Measurements from ENCODE around the gene CPE.

The CPE gene

DNA sequence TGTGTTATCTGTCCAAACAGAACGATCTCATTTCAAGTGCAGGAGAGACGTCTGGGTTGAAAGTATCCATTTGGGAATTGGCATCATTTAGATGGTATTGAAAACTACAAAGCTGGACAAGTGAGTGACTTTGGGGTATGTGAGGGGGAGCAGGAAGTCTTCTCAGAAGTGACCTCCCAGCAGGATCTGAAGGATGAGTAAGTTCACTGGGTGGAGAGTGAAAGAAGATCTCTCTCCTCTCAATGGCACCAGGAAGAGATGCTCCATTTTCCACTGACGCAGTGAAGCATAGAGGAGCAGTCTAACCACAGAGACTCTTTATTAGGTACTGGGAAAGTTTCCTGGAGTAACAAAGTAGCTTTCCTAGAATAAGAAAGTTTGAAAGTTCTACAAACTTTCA lies 161.0 kb downstream of the CPE start:
- ChIA-PET POLR2A (ENCODE audit: low non-redundant PET) (no interaction called here), CTCF (no interaction called here)
- TF ChIP-seq, protein P1, sequence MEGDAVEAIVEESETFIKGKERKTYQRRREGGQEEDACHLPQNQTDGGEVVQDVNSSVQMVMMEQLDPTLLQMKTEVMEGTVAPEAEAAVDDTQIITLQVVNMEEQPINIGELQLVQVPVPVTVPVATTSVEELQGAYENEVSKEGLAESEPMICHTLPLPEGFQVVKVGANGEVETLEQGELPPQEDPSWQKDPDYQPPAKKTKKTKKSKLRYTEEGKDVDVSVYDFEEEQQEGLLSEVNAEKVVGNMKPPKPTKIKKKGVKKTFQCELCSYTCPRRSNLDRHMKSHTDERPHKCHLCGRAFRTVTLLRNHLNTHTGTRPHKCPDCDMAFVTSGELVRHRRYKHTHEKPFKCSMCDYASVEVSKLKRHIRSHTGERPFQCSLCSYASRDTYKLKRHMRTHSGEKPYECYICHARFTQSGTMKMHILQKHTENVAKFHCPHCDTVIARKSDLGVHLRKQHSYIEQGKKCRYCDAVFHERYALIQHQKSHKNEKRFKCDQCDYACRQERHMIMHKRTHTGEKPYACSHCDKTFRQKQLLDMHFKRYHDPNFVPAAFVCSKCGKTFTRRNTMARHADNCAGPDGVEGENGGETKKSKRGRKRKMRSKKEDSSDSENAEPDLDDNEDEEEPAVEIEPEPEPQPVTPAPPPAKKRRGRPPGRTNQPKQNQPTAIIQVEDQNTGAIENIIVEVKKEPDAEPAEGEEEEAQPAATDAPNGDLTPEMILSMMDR (conservative IDR thresholded peaks at IDR 0.05; ENCODE audit: low read depth) = no peak

DNA sequence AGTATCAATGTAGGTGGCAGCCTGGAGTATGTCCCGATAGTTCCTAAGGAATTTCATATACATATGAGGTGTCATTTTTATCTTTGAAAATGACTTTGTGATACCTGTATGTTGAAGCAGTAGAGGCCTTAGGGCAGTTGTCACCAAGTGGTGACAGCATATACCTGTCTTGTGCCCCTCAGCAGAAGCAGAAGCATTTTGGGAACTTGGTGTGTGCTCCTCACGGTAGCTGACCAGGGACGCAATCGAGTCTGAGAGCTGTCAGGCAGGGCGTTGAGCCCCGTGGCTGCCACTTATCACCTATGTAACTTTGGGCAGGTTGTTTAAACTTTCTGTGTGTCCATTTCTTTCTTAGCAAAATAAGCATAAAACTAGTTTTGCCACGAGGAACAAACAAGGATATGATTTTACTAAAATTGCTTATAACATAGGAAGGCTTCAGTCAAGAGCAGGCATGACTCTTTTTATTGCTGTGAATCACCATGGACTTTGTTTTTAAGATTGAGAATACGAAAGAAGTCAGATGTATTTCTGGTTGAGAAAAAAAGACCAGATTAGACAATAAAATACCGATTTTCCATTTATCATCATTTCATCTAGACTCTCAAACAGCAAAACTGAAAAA lies 161.5 kb downstream of the CPE start:
- ChIA-PET CTCF (no interaction called here), POLR2A (ENCODE audit: low non-redundant PET) (no interaction called here)
- TF ChIP-seq, protein P1 (conservative IDR thresholded peaks at IDR 0.05; ENCODE audit: low read depth) = no peak
- no peak overlapping the region for H3K27ac ChIP-seq
- no peak for DNase-seq (ENCODE audit: low spot score)

More for the DNA sequence above, 161.0 kb downstream of the CPE start:
- no peak for DNase-seq (ENCODE audit: low spot score)
- no peak overlapping the region for H3K27ac ChIP-seq

DNA sequence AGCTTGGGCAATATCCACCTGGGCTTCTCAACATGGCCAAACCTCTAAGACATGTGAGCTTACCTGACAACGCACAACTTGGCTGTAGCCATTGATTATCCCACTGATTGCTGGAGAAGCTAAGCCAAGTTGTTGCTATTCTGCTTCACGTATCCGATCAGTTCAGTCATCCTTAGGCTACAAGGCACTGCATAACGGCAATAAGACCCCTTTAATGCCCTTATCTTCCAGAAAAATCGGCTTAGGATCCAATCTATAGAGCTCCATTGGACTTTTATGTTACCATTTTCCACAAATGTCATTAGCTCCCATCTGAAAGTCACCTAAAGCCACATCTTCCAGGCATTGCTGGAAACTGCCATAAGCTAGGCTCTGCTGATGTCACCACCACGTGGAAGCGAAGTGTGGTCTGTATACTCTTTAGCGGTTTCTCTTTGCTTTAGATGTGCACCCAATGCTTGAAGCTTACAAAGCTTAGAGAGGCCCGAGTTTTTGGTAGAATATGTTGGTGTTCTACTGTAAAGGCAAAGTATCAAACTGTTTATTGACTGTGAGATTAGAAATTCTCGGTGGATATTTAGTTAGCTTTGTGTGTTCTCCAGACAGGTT lies 163.1 kb downstream of the CPE start:
- TF ChIP-seq, protein P1 (conservative IDR thresholded peaks at IDR 0.05; ENCODE audit: low read depth) = no peak
- H3K27ac ChIP-seq = no peak overlapping the region
- DNase-seq (ENCODE audit: low spot score) = no peak
- ChIA-PET POLR2A (ENCODE audit: low non-redundant PET) (no interaction called here), CTCF (interaction anchor here (0.6 to 1.3 kb wide), 6 partner anchors 16 to 1393 kb away, joined by 3 to 6 read pairs (median 4); no protein-coding TSS in a partner anchor)

DNA sequence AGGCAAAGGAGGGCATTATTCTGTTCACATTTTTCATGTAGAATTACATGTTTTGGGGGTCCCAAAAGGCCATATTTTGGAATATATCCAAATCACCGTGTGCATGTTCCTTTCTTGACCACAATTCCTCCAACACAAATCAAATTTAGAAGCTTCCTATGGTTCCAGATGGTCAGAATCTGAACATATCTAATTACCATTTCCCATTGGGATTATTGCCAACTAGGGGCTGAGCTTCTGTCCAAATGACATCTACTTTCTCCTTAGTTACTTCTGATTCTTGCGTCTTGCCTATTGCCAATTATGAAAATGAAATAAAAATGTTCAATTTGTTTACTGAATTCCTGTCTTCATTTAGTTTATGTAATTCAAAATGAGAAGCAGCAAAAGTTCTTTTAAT lies 163.7 kb downstream of the CPE start:
- POLR2A ChIA-PET (ENCODE audit: low non-redundant PET) = no interaction called here
- no peak overlapping the region for H3K27ac ChIP-seq
- CTCF ChIA-PET = interaction anchor here (0.6 to 1.3 kb wide), 6 partner anchors 9 to 1377 kb away, joined by 3 to 7 read pairs (median 4); no protein-coding TSS in a partner anchor
- no peak for DNase-seq (ENCODE audit: low spot score)
- TF ChIP-seq, protein P1 (conservative IDR thresholded peaks at IDR 0.05; ENCODE audit: low read depth) = no peak

All from RWPE1 (cell line).